Measurements from ENCODE around the gene ANTXRL. TPM values are rescaled to one million over a fixed set of nuclear protein-coding genes. Genes with fewer than 3 reads are reported as not detected.
"Not testable (repeated sequence)": the region's sequence is repeated elsewhere in the genome, so short reads cannot be mapped to it uniquely, and the experiment has no call there.

Gene ANTXRL
- total RNA-seq, 1 experiment from 2014 or later, result not detected

DNA sequence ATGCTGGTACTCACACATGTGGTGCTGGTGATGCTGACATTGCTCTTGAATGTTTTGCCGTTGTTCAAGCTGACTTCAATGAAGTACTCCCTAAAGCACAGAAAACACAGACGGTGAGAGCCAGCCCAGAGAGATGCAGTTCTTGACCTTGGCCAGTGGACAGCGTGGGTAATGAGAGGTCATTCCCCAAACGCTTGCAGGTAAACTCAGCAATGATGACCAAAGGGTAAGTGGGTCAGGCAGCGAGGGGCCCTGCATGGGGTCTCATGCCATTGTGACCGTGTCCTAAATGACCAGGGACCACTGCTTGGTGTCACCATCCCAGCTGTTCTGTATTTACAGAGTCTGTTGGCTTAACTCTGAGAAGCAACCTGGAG is 32.8 kb upstream of the ANTXRL start:
- no peak for DNase-seq (ENCODE audit: low read depth)

DNA sequence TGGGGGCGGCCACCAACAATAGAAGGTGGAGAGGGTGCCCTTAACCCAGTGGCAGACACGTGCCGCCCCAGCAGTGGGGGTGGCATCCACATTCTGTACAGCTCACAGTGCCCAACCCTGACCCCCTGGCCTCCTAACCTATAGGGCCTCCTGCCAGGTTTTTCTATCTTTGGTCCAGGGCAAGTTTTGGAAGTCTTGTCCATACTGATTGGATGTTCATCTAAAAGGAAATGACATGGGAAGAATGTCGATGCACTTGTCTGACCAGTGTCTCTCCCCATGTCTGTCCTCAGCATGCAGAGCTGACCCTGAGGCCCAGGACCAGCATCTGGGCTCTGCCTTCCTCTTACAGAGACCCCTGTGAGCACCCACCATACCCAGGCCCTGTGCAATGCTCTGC is 32.3 kb upstream of the ANTXRL start:
- no peak for DNase-seq (ENCODE audit: low read depth)

DNA sequence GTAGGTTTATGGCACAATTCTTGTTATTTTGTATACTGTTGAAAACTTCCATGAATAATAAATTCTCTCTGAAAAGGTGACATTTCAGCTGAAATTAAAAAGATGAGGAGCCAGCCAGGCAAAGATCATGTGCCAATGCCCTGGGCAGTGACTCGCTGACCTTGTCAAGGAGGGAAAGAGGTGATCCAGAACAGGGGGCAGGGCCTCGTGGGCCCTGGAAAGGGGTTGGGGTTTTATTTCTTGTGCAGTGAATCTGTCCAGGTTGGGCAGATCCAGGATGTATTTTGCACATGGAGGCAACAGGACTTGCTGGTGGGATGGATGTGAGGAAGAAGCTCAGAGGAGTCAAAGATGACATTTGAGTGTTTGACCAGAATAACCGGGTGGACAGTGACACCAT is 31.6 kb upstream of the ANTXRL start:
- DNase-seq (ENCODE audit: low read depth), result not testable (repeated sequence)

DNA sequence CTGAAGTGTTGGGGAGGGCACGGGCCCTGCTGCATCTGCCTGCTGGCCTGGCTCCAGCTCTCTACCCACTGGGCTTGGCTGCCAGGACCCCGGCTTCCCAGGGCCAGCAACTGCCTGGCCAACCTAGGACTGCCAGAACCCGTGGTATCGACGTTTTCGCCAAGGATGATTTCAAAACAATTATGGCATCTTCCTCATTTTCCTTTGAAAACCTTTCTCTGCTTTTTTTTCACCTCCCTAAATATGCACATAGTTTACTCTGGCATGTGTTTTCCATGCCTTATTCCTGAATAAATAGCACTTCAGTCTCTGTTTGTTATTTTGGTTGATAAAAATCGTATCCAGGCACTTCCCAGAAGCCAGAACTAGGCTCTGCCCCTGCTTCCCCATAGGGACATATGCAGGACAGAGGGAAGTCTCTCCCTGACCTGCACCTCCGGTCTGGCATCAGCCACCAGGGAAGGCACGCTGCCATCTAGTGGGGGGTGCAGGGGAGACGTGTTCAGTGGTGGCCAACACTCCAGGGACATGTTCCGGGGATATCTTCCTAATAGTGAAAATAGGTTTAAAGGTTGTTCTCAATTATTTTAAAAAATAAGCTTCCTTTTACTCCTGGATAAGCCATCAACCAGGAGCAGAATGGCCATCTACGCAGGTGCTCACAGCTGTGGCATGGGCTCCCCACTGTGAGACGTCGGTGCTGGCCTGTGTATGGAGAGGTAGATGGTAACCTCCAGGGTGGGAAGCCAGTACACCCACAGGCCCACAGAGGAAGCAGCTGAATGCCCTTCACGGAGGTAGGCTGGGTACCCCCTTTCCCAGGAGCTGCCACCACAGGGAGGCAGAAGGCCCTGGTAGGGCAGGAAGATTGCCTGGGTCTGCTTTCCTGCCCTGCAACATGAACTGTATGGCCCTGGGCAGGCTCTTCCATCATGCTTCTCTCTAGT is 30.7 kb upstream of the ANTXRL start:
- DNase-seq (ENCODE audit: low read depth), result peak; percentile 26

DNA sequence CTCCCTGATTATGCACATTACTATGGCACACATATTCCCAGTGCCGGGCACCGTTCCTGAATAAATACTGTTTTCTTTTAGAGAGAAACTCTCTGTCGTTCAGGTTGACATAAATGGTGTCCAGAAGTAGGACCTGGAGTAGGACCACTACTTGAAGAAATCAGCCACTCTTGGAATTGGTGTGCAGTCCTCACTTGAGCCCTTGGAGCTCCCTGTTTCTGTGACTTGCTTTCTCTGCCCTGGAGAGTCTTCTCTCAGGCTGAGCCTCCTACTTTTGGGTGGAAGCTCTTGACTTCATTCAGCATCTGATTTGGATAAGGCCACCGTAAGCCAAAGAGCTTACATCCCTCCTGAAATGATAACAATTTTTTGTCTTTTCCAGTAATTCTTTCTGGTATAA is 29.7 kb upstream of the ANTXRL start:
- no peak for DNase-seq (ENCODE audit: low read depth)

DNA sequence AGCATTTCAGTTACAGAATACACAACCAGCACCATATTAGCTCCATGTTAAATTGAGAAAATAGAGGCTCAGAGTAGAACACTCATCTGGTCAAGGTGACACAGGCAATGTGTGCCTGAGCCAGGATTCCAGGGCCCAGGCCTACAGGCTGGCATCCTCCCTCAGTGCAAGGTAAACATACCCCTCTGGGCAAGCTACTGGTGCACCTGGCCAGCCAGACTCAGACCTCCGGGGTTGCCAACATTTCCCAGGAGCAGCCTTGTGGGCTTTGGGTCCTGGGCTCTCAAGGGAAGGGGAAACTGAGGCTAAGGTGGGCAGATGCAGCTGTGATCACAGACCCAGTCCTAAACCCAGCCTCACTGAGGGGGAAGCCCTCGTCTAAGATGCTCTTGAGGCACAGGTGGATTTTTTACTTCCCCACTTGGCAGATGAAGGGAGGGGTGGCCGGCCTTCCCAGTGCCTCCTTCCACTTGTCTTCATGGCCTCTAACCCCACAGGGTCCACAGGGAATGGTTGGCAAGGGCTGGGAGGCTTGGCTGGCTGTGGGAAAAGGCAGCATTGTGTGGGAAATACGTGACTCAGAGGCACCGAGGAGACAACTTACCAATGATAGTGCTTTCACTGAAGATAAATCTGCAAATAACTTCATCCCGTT is 23.8 kb upstream of the ANTXRL start:
- DNase-seq (ENCODE audit: low read depth), result not testable (repeated sequence)

DNA sequence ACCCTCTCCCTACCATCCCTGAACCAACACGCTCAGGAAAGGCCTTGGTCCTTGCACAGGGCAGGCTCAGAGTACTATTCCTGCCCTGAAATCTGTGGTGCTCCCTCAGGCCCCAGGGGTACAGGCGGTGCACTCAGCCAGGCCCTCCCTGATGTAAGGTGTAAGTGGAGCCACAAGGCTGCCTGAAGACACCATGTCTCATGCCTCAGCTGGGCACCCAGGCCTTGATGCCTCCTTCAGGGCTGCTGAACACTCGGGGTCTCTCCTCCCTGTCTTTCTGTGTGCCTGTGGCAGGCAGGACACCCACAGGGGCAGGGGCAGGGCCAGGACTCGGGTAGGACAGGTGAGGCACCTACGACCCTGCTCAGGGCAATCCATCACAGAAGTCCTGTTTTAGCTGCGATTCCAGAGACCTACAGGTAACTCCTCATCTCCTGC is 22.9 kb upstream of the ANTXRL start:
- DNase-seq (ENCODE audit: low read depth), result no peak

DNA sequence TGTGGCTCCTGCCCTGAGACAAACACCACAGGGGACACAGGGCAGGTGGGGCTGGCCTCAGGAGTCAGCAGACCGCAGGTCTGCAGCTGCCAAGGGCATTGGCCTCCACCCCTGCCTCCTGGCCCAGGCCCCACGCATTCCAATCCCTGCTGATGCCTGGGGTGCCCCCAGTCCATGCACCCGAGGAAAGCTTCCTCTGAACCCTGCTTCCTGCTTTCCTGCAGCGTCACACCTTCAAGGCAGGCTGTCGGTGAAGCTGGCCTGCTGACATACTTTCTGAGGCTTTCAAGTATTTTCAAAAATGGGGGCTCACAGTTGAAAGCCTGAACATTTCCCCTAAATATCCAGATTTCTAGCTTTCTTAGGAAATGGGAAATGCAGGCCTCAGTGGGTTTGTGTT is 22.5 kb upstream of the ANTXRL start:
- no peak for DNase-seq (ENCODE audit: low read depth)

DNA sequence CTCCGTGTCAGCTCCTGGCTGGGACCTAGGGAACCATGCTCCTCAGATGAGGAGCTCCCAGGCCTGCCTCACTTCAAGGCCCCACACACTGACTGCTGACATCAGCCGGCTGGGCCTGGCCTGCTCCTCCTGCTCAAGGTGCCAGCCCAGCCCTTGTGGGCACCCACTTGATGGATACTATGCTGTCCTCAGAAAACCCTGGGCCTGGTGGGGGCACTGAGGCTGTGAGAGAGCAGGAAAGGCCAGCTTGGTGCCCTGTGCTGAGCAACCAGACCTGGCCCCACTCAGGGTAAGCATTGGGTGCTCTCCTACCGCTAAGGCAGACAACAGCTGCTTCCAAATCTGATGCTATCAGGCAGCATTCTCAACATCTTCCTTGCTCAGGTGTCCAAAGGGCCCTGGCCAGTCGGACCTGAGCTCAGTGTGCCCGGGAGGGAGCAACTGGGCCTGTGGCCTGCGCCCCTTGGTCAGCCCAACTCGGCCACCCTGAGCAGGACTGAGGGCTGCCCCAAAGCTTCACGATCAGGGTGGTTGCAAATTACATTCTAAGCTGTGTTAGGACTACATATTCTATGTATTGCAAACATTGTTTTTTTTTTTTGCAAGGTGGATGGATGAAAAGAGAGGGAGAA is 21.9 kb upstream of the ANTXRL start:
- no peak for DNase-seq (ENCODE audit: low read depth)

DNA sequence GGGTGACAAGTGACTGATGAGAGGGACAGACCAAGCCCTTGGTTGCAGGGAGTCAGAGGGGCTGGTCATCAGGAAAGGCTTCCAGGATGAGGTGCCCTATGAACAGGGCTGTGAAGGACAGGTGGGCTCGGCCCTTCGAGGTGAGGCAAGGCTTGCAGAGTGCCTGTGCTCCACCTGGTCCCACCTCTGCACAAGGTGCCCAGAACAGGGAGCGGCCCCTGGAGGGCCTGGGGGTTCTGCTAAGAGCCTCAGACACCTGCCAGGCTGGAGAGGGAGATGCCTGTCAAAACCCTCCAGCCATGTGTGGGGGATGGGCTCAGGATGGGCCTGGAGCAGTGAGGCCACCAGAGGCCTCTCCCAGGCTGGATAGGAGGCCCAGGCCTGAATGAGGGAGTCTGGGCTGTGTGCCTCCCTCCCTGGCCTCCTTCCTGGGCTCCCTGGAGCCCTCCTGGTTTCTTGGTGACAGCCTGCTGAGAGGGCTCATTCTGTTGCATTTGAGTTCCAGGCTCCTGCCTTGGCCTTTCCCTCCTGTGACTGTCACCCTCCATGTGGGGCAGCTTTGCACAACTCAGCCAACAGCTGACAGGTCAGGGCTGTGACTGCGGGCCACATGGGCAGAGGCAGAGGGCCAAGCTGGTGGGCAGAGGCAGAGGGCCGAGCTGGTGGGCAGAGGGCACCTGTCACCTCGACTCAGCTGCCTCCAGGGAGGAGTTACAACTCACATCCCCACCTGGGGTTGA is 21.1 kb upstream of the ANTXRL start:
- DNase-seq (ENCODE audit: low read depth), result not testable (repeated sequence)

DNA sequence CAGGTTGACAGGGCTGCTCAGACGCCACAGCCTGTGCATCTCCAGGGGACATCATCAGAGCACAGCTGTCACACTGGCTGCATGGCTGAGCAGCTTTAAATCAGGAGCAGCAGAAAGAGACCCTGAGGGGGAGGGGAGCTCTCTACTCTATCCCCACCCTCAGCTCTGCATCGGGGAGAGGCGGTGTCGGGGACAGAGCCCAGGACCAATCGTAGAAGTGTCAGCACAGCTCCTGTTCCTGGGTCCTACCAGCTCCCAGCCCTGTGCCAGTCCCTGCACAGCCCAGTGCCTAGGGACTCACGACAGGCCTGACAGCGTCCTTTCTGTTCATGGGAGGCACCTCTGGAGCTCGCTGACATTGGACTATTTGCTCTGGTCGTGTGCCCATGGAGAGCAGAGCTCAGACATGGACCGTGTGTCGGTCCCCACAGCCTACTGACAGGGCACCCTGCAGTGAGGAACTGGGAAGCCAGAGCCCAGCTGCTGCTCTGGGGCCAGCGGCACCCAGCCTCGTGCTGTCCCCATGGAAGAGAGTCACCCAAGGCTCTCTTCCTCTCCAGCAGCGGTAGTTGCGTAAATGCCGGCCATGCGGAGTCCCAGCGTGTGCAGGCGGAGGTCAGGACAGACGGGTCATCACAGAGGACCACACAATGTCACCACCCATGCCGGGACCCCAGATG is 20.4 kb upstream of the ANTXRL start:
- no peak for DNase-seq (ENCODE audit: low read depth)

DNA sequence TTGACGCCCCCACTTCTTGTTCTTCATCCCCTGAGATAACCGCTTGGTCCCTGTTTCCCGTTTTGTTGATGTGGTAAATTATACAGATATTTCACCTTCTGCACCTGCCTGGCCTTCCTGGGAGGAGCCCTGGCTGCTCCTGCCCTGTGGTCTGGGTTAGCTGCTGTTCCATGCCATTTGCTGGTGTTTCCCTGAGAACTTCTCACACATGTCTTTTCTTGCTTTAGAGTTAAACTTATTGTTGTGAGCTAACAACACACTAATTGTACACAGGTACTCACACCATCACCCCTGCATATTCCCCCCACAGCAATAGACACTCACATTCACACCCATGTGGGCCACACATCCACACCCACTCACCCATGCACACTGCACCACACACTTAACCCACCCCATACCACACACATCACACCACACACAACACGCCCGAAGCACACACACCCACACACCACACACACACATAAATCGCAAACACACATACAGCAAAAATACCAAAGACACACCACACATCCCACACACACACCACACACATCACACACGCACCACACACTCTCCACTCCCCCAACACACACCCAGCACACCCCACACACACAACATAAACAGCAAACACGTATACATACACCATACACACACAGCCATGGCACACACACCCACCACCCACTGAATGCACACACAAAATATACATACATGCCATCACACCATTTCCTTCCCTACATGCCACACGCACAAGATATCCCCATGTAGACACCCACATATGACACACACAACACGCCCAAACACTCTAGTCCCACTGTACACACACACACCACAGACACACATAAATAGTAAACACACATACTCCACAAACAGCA is 19.4 kb upstream of the ANTXRL start:
- no peak for DNase-seq (ENCODE audit: low read depth)

DNA sequence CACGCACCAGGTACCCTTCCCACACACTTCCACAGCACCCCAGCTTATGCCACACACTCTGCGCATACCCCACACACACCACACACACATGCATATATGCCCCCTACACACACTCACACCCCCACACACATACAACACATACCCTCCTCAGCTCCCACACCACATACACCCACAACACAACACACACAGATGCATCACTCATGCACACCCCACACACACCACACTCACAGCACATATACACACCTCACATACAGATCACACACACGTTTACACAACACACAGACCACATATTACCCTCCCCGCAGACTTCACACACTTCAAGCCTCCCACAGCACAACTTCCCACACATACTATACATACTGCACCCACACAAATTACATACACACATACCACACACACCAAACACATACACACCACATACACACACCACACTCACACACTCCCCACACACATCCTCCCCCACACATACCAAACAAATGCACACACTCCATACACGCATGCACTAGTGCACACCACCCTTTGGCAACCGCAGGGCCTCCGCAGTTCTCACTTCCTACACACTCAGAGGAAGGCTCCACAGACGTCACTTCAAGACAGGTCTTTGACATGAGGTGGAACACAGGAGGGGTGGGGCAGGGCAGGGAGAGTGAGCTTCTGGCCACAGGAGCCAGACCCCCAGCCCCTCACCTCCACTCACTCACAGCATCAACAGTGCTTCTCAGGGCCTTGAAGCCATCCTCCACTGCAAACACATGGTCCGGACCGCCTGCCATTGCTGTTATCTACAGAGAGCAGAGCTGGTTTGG is 18.5 kb upstream of the ANTXRL start:
- DNase-seq (ENCODE audit: low read depth), result no peak

DNA sequence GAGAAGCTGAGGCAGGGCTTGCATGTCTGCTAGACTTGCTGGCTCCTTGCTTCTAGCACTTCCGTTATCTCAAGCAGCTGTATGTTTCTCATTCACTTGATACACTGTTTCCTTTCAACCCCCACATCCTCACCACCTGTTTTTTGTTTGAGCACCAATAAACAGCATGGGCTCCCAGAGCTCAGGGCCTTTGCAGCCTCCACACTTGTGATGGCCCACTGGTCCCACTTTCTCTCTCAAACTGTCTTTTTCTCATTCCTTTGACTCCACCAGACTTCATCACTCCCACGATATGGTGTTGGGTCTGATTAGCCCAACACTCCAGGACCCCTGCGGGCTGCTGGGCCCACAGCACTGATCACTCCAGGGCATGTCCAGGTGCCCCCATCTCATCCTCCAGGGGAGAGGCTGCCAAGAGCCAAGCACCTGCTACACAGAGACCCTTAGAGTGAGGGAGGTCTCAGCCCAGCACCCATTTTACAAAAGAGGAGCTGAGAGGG is 17.2 kb upstream of the ANTXRL start:
- peak; percentile 2 for DNase-seq (ENCODE audit: low read depth)

DNA sequence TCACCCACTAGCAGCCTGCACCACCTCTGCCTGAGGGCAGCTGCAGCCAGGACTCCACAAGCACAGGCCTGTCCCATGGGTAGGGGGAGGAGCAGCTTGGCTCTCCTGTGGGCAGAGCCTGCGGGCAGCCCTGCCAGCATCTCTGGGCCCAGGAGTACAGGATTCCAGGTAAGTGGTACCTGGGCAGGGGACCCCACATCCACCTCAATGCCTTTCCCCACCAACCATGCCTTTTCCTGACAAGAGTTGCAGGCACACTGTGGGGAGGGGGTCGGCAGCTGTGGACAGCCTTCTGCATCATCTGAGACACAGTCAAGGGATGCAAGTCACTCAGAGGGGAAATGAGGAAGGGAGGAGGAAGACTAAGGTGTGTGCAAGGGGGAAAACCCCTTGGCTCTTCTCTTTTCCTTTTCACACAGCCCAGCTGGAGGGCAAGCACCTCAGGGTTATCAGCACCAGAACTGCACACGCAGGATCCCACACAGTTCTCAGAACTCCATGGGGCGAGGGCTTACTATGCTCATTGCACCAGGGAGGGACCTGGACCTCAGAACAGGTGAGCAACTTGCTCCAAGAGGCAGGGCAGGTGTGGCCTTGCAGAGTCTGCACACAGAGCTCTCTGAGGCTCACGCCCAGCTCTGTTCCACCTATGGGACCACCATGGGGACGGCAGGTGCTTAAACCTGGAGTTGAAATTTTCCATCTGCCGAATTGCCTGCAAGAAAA is 16.5 kb upstream of the ANTXRL start:
- DNase-seq (ENCODE audit: low read depth), result no peak

DNA sequence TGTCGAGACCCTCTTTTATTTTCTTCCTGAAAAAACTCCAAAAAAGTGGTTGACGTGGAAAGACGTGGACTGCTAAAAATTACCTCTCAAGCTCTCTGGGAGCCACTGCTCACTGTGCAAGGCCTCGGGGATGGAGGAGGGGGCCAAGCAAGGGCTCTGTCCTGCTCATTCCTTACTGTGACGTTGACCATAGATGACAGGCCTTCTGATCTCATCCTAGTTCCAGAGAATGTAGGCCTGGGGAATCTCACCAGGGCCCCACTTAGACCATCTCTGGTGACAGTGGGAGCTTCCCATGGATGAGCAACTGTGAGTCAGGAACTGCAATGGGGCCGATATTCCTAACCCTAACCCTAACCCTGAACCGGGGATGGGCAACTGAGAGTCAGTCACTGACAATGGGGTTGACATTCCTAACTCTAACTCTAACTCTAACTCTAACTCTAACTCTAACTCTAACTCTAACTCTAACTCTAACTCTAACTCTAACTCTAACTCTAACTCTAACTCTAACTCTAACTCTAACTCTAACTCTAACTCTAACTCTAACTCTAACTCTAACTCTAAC is 15.8 kb upstream of the ANTXRL start:
- DNase-seq (ENCODE audit: low read depth), result not testable (repeated sequence)

DNA sequence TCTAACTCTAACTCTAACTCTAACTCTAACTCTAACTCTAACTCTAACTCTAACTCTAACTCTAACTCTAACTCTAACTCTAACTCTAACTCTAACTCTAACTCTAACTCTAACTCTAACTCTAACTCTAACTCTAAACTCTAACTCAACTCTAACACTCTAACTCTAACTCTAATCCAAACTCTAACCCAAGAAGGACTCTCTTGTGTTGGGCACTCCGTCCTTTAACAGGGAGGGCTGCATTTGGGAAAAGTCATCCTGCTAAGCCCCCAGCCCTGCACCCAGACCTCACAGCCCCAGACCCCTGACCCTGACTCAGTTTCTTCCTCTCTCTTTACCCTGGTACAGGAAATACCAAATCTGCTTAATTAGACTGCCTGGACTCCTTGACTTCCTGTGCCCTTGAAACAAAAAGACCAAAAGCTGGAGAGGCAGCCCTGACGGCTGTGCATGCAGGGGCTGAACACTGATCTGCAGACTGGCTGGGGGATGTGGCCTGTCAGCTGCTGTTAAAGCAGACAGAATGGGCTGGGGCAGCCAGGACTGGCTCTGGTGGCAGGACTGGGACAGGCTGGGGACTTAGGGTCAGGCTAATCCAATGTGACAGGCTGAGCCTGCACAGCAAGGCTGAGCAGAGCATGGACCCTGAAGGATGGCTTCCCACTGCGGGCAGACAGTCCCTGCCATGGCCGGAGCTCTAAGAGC is 14.8 kb upstream of the ANTXRL start:
- not testable (repeated sequence) for DNase-seq (ENCODE audit: low read depth)
